H1 (cell line): ENCODE measurements around the gene SEMA3C. TPM values are rescaled to one million over a fixed set of nuclear protein-coding genes. Genes with fewer than 3 reads are reported as not detected.

Experiments used
- CTCF ChIA-PET: fragments of 300-600 bp; sonication (Branson Sonifier 250); formaldehyde crosslinking; loops from one replicate; lab custom pipeline; 2021; ENCODE audit not compliant: partially characterized antibody; lab: Charles Lee
- POLR2A ChIA-PET: fragments of 300-600 bp; sonication (Branson Sonifier 250); formaldehyde crosslinking; loops from one replicate; lab custom pipeline; 2021; ENCODE audit warnings: inconsistent platforms; ENCODE audit not compliant: partially characterized antibody; lab: Charles Lee
- DNase-seq, 2 experiments: peaks; one replicate each; pipeline versions ENCODE4 v3.0.0 to v3.0.0-alpha.2; 2010 to 2022; ENCODE audit warnings: low spot score in 2 of 2, low read depth in 1 of 2, mixed read lengths in 1 of 2
- FAIRE-seq: peaks from 2 replicates; lab custom pipeline; 2011; peaks lifted over from hg19 to GRCh38; lab: Jason Lieb, UNC
- H2AFZ ChIP-seq: 2 replicates; pipeline ENCODE4 v1.8.1; 2012; ENCODE audit warnings: low read length, inconsistent platforms
- H2AK5ac ChIP-seq: 2 replicates; pipeline ENCODE4 v1.6.1; 2013; ENCODE audit warnings: low read depth, low read length
- H2BK120ac ChIP-seq: replicated peaks from 2 replicates; pipeline ENCODE3; 2013; ENCODE audit warnings: low read depth, low read length, inconsistent platforms
- H2BK12ac ChIP-seq: 2 replicates; pipeline ENCODE4 v1.6.1; 2013; ENCODE audit warnings: low read depth, low read length
- H2BK15ac ChIP-seq: 2 replicates; pipeline ENCODE4 v1.6.1; 2013; ENCODE audit warnings: low read length
- H2BK20ac ChIP-seq: 2 replicates; pipeline ENCODE4 v1.6.1; 2013; ENCODE audit warnings: low read length
- H2BK5ac ChIP-seq: 2 replicates; pipeline ENCODE4 v1.6.1; 2013; ENCODE audit warnings: low read depth, low read length
- H3K14ac ChIP-seq: 2 replicates; pipeline ENCODE4 v1.6.1; 2013; ENCODE audit warnings: inconsistent platforms; ENCODE audit not compliant: insufficient read length
- H3K18ac ChIP-seq: 2 replicates; pipeline ENCODE4 v1.6.1; 2013; ENCODE audit warnings: low read length; ENCODE audit errors: extremely low read depth
- H3K23ac ChIP-seq: 2 replicates; pipeline ENCODE4 v1.6.1; 2013; ENCODE audit warnings: inconsistent platforms; ENCODE audit not compliant: insufficient read length
- H3K23me2 ChIP-seq: 2 replicates; pipeline ENCODE4 v1.6.1; 2013; ENCODE audit warnings: low read depth, low read length
- H3K27ac ChIP-seq: 2 replicates; pipeline ENCODE4 v1.6.1; 2011; ENCODE audit warnings: low read depth, low read length, inconsistent platforms
- H3K27me3 ChIP-seq, 4 experiments: replicated peaks in 1 of 4; 1 replicate in 1 of 4; 2 replicates in 3 of 4; pipeline versions ENCODE4 v1.6.1 to v1.8.1; 2011 to 2013; ENCODE audit warnings: low read length in 3 of 4, mild to moderate bottlenecking in 3 of 4, inconsistent platforms in 2 of 4, mixed read lengths in 2 of 4, moderate library complexity in 1 of 4; ENCODE audit not compliant: control insufficient read depth in 3 of 4, insufficient read depth in 3 of 4; ENCODE audit errors: extremely low read depth in 1 of 4
- H3K36me3 ChIP-seq, 4 experiments: 2 replicates each; pipeline versions ENCODE4 v1.6.1 to v1.8.1; 2011 to 2013; ENCODE audit warnings: mild to moderate bottlenecking in 4 of 4, low read length in 3 of 4, moderate library complexity in 2 of 4, control low read depth in 1 of 4, inconsistent platforms in 1 of 4; ENCODE audit not compliant: insufficient read depth in 4 of 4, control insufficient read depth in 2 of 4
- H3K4ac ChIP-seq: replicated peaks from 2 replicates; pipeline ENCODE3; 2013; ENCODE audit warnings: low read length, low read depth, mixed read lengths, inconsistent platforms; ENCODE audit not compliant: insufficient read length
- H3K4me1 ChIP-seq, 4 experiments: replicated peaks in 1 of 4; 1 replicate in 1 of 4; 2 replicates in 3 of 4; pipeline versions ENCODE4 v1.6.1 to v1.8.1; 2011 to 2013; ENCODE audit warnings: low read length in 3 of 4, inconsistent platforms in 2 of 4, mixed read lengths in 1 of 4; ENCODE audit not compliant: insufficient read depth in 4 of 4, control insufficient read depth in 3 of 4
- H3K4me2 ChIP-seq, 2 experiments: 2 replicates each; pipeline versions ENCODE4 v1.6.1 to v1.8.1; 2011 to 2013; ENCODE audit warnings: low read depth in 2 of 2, low read length in 2 of 2, control low read depth in 1 of 2, inconsistent platforms in 1 of 2, mild to moderate bottlenecking in 1 of 2; ENCODE audit not compliant: insufficient read depth in 1 of 2
- H3K4me3 ChIP-seq, 4 experiments: fragments of 200-600, 300-600 bp in 1 of 4; sonication (generic), shearing (Covaris generic), sonication (Bioruptor Twin) in 1 of 4; 2 replicates each; pipeline versions ENCODE4 v1.5.1 to v1.8.1; 2011 to 2016; ENCODE audit warnings: low read length in 4 of 4, low read depth in 3 of 4, control low read depth in 2 of 4, inconsistent platforms in 2 of 4, mild to moderate bottlenecking in 2 of 4, mixed read lengths in 1 of 4, moderate library complexity in 1 of 4; ENCODE audit not compliant: insufficient read depth in 2 of 4; ENCODE audit errors: extremely low read depth in 1 of 4
- H3K56ac ChIP-seq: replicated peaks from 2 replicates; pipeline ENCODE3; 2013; ENCODE audit warnings: low read depth, mild to moderate bottlenecking, mixed read lengths, low read length, inconsistent platforms; ENCODE audit not compliant: insufficient read length
- H3K79me1 ChIP-seq: 2 replicates; pipeline ENCODE4 v1.6.1; 2013; ENCODE audit warnings: low read depth, low read length, control low read depth
- H3K79me2 ChIP-seq, 2 experiments: 2 replicates each; pipeline versions ENCODE4 v1.6.1 to v1.8.1; 2012 to 2013; ENCODE audit warnings: low read length in 2 of 2, mild to moderate bottlenecking in 2 of 2, inconsistent platforms in 1 of 2; ENCODE audit not compliant: insufficient read depth in 2 of 2, control insufficient read depth in 1 of 2
- H3K9ac ChIP-seq, 4 experiments: replicated peaks in 1 of 4; 1 replicate in 1 of 4; 2 replicates in 3 of 4; pipeline versions ENCODE4 v1.6.1 to v1.8.1; 2011 to 2013; ENCODE audit warnings: low read depth in 3 of 4, low read length in 3 of 4, control low read depth in 2 of 4, mild to moderate bottlenecking in 2 of 4, moderate library complexity in 2 of 4, inconsistent platforms in 1 of 4; ENCODE audit errors: extremely low read depth in 1 of 4
- H3K9me3 ChIP-seq, 2 experiments: 2 replicates each; pipeline versions ENCODE4 v1.6.1 to v1.8.1; 2012 to 2013; ENCODE audit warnings: mild to moderate bottlenecking in 2 of 2, moderate library complexity in 2 of 2, control low read depth in 1 of 2, inconsistent platforms in 1 of 2, low read depth in 1 of 2, low read length in 1 of 2, mixed read lengths in 1 of 2; ENCODE audit not compliant: insufficient read depth in 2 of 2
- H4K20me1 ChIP-seq, 2 experiments: replicated peaks in 1 of 2; 2 replicates each; pipeline versions ENCODE3 to v1.8.1; 2011 to 2013; ENCODE audit warnings: inconsistent platforms in 2 of 2, low read length in 2 of 2, mild to moderate bottlenecking in 1 of 2; ENCODE audit not compliant: insufficient read depth in 2 of 2, control insufficient read depth in 1 of 2
- H4K5ac ChIP-seq: 2 replicates; pipeline ENCODE4 v1.6.1; 2013; ENCODE audit warnings: low read length, low read depth, mixed read lengths, inconsistent platforms; ENCODE audit not compliant: insufficient read length
- H4K8ac ChIP-seq: 2 replicates; pipeline ENCODE4 v1.8.0; 2013; ENCODE audit warnings: mild to moderate bottlenecking, moderate library complexity, low read length, inconsistent platforms; ENCODE audit not compliant: insufficient read depth; ENCODE audit errors: extremely low read depth
- H4K91ac ChIP-seq: replicated peaks from 2 replicates; pipeline ENCODE3; 2013; ENCODE audit warnings: low read length, mixed read lengths, inconsistent platforms; ENCODE audit not compliant: insufficient read length
- BCL11A ChIP-seq, 2 experiments: IDR thresholded peaks; one replicate each; pipeline ENCODE4 v1.6.1; 2011; ENCODE audit warnings: low read depth in 2 of 2, low read length in 2 of 2, mild to moderate bottlenecking in 2 of 2
- FOSL1 ChIP-seq: IDR thresholded peaks from 2 replicates; pipeline ENCODE4 v1.6.1; 2011; ENCODE audit warnings: mild to moderate bottlenecking, low read depth, low read length, moderate library complexity; ENCODE audit not compliant: insufficient read depth
- KDM4A ChIP-seq: IDR thresholded peaks from one replicate; pipeline ENCODE4 v1.7.1; 2012; ENCODE audit warnings: low read depth, mild to moderate bottlenecking, moderate library complexity, low read length, inconsistent platforms; ENCODE audit not compliant: severe bottlenecking
- NANOG ChIP-seq: IDR thresholded peaks from 2 replicates; pipeline ENCODE4 v1.6.1; 2011; ENCODE audit warnings: low read length, low read depth, mild to moderate bottlenecking, inconsistent platforms; ENCODE audit not compliant: insufficient read depth, poor library complexity, severe bottlenecking
- SP4 ChIP-seq: IDR thresholded peaks from 2 replicates; pipeline ENCODE4 v1.6.1; 2012; ENCODE audit warnings: low read length, inconsistent platforms
- SRF ChIP-seq: IDR thresholded peaks from 2 replicates; pipeline ENCODE4 v1.6.1; 2011; ENCODE audit warnings: mild to moderate bottlenecking, low read depth, low read length, moderate library complexity
- WGBS, 2 experiments: shearing (Covaris generic) in 1 of 2; methylation state at CpG; one replicate each; pipeline versions ENCODE4 v1.1.6 to v1.1.7; 2013 to 2015; ENCODE audit warnings: low lambda C conversion rate in 2 of 2, mixed read lengths in 2 of 2, inconsistent platforms in 1 of 2, low coverage in 1 of 2, missing lambda C conversion rate in 1 of 2; ENCODE audit not compliant: insufficient replicate concordance in 2 of 2, insufficient coverage in 1 of 2, insufficient read length in 1 of 2; ENCODE audit errors: extremely low coverage in 1 of 2, missing lambda C conversion rate in 1 of 2; 5-methylcytosine and 5-hydroxymethylcytosine counted together
- polyA plus RNA-seq, 7 experiments: library from polyadenylated mRNA; depleted of rRNA in 3 of 7; stranded (reverse) in 5 of 7; unstranded in 2 of 7; fragments of >200 nt in 5 of 7; fragments of 200-250 nt in 2 of 7; gene quantifications; 1 replicate in 5 of 7; 2 replicates in 1 of 7; 4 replicates in 1 of 7; pipeline versions ENCODE4 v1.2.1 to v1.2.3, GENCODE V29; 2011 to 2013; ENCODE audit warnings: missing spikeins in 2 of 7, mixed read lengths in 2 of 7
- total RNA-seq: library from RNA; stranded (reverse); fragmentation: NEBNext Ultra II Directional; extraction: Animal tissue kit (Norgen Biotek cat#: 25700); gene quantifications from 2 replicates; pipeline ENCODE4 v1.2.1, GENCODE V29; 2021

Gene SEMA3C
- total and polyA plus RNA-seq, 2 of the 8 experiments (the other 6 are each of a cell fraction or from before 2014, with no cell fraction given) = 0.15 to 1.4 TPM

DNA sequence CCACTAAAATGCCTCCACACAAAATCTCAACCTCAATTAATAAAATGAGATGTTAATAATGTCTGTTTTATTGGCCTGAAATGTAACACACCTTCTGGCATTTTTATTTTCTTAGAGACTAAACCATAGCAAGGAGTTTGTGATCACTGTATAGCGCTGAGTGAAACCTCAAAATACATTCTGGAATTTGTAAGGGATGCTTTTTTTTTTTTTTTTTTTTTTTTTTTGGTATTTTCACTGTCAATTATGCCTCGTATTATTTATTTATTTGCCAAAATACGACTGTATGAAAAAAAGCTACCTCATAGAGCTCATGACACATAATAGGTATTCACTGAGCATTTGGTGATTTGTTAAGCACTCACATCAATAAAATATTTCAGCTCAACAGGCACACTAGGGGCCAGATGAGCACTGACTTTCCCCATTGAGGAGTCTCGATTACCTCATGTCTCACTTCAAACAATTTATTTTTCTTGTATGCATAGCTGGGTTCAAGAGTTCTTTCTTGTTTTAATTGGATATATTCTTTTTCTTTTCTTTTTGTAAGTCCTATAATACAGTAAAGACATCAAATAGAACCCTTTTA, 36.5 kb downstream of the SEMA3C start:
- no peaks in the 10 kb centered on the region for H4K20me1 ChIP-seq
- no peak overlapping the region for H3K56ac ChIP-seq
- ChIA-PET POLR2A (no interaction called here), CTCF (no interaction called here)
- peaks cover 1% of the 10 kb centered on the region; the same call in 1 of the 2 replicates for H3K23me2 ChIP-seq
- no peak overlapping the region for H4K91ac ChIP-seq
- WGBS, 2 experiments = 91% methylated on average over 4 of the region's 4 CpGs; no CpG with 5 or more reads in 1 of the 2 experiments
- FAIRE-seq (no peak), DNase-seq (no peak)
- no peak overlapping the region for H3K27ac ChIP-seq
- no peak overlapping the region for H2AFZ ChIP-seq
- H2BK20ac ChIP-seq = no peak overlapping the region
- no peaks in the 10 kb centered on the region for H3K4me1 ChIP-seq
- H2BK5ac ChIP-seq = no peak overlapping the region
- H3K27me3 ChIP-seq = peaks cover 0 to 1% (median 0%) of the 10 kb centered on the region in 4 experiments; a peak in 1 of 7 replicates
- H4K8ac ChIP-seq = no peak overlapping the region
- H4K5ac ChIP-seq = no peak overlapping the region
- H2BK15ac ChIP-seq = no peak overlapping the region
- H3K9me3 ChIP-seq = no peaks in the 10 kb centered on the region
- no peak overlapping the region for H3K18ac ChIP-seq
- no peaks in the 10 kb centered on the region for H3K36me3 ChIP-seq
- no peak overlapping the region for H3K4me2 ChIP-seq
- H3K79me2 ChIP-seq = no peaks in the 10 kb centered on the region
- no peak overlapping the region for H2BK12ac ChIP-seq
- no peak overlapping the region for H3K4ac ChIP-seq
- no peak overlapping the region for H3K4me3 ChIP-seq
- no peak overlapping the region for H2BK120ac ChIP-seq
- no peaks in the 10 kb centered on the region for H3K79me1 ChIP-seq
- H3K9ac ChIP-seq = no peak overlapping the region
- H3K23ac ChIP-seq = no peak overlapping the region
- no peak overlapping the region for H3K14ac ChIP-seq
- no peak overlapping the region for H2AK5ac ChIP-seq
- TF ChIP-seq SRF (no peak), KDM4A (no peak), NANOG (no peak), FOSL1 (no peak), BCL11A (IDR thresholded peaks at IDR 0.05; ENCODE audit: low read depth in 2 of 2, low read length in 2 of 2) (no peak), SP4 (no peak)
